CD4-positive, alpha-beta T cell treated with Interleukin-1 beta for 1 hour (primary cell): ENCODE measurements around the gene CLPTM1L.
A peak's percentile ranks its signal among the peaks of the same experiment; 100 is the strongest.

ENCODE experiments used
- DNase-seq, 2 donors: peaks; one replicate each; pipeline ENCODE4 v3.0.0-alpha.2; 2020 to 2022

Gene CLPTM1L

GRCh38 chr5:1344975-1345838 is at the start of gene CLPTM1L:
CLPTM1L (minus strand) TSS chr5:1345099; CDS start chr5:1344841, 258 bp downstream.
- peak; percentile 89 to 90 for DNase-seq

- no peak for DNase-seq
These were observed 48.9 kb upstream of the CLPTM1L start for GRCh38 chr5:1393571-1394501.

DNA sequence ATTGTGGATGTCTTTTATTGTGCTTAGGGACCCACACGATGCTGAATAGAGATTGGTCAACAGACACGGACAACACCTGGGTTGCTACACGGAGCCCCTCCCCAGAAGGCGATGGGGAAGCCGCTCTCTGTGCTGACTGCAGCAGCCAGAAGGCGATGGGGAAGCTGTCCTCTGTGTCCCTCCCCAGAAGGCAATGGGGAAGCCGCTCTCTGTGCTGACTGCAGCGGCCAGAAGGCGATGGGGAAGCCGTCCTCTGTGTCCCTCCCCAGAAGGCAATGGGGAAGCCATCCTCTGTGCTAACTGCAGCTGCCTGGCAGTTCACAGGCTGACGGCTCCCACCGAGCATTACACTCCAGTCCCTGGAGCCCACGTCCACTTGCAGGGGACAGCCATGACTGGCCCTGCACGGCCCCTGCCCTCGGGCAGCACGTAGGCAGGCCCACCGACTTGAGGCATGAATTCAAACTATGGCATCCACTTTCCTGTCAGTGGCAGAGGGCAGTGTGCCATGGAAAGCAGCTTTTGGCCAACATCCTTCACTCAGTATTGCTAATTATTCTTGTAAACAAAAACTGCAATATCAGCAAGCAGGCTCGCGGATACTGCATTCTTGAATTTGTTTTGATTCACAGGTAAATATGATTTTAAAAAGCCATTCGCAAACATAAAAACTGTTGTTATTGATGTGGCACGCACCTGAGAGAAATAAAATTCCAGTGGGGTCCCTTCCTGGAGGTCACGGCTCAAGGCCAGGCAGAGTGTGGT is 48.1 kb upstream of the CLPTM1L start:
- peak in 1 of 2 donors; percentile 39 for DNase-seq

- no peak for DNase-seq
These were observed 47.4 kb upstream of the CLPTM1L start for GRCh38 chr5:1392261-1392660.

GRCh38 chr5:1391691-1392090 is 46.8 kb upstream of the CLPTM1L start:
- DNase-seq, result no peak

- no peak for DNase-seq
These were observed 46.1 kb upstream of the CLPTM1L start for GRCh38 chr5:1390861-1391600.

GRCh38 chr5:1390333-1390732 is 45.4 kb upstream of the CLPTM1L start:
- no peak for DNase-seq

DNA sequence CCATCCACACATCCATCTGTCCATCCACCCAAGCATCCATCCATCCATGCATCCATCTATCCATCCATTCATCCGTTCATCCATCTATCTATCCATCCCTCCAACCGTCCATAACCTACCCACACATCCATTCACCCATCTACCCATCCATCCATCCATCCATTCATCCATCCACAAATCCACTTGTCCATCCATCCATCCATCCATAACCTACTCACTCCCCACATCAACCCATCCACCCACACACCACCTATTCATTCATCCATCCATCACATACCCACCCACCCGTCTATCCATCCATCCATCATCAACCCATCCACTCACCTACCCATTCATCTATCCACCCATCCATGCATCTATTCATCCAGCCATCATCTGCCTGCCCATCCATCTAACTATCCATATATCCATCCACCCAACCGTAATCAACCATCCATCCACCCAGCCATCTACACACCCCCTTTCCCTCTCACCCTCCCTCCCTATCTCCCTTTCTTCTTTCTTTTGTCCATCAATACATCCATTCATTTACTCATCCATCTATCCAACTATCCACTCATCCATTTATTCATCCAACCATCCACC is 43.6 kb upstream of the CLPTM1L start:
- no peak for DNase-seq

GRCh38 chr5:1387876-1388275 is 43.0 kb upstream of the CLPTM1L start:
- no peak for DNase-seq

- no peak for DNase-seq
These were observed 42.3 kb upstream of the CLPTM1L start for GRCh38 chr5:1387059-1387755.

DNA sequence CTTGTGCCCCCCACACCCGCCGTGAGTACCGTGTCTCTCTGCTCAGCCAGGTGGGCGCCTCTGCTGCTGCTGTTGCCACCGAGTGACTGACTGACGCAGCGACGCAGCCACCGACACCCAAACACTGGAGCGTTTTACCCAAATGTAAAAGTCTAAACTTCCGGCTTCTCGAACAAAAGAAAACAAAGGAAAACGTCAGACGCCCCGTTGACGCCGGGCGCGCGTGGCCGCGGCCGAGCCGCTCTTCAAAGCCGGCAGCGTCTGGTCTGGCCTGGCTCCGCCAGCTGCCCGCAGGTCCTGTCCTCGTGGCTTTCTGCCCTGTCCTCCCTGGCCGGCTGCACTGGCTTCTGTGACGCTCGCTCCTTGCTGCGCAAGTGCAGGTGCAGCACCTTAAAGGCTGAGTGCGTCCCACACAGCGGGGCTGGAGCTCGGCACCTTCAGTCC is 41.4 kb upstream of the CLPTM1L start:
- peak; percentile 79 to 82 for DNase-seq

GRCh38 chr5:1385395-1386273 is 40.7 kb upstream of the CLPTM1L start:
- DNase-seq, result peak; percentile 86

- no peak for DNase-seq
These were observed 39.6 kb upstream of the CLPTM1L start for GRCh38 chr5:1384521-1384920.

- no peak for DNase-seq
These were observed 39.0 kb upstream of the CLPTM1L start for GRCh38 chr5:1383886-1384401.

DNA sequence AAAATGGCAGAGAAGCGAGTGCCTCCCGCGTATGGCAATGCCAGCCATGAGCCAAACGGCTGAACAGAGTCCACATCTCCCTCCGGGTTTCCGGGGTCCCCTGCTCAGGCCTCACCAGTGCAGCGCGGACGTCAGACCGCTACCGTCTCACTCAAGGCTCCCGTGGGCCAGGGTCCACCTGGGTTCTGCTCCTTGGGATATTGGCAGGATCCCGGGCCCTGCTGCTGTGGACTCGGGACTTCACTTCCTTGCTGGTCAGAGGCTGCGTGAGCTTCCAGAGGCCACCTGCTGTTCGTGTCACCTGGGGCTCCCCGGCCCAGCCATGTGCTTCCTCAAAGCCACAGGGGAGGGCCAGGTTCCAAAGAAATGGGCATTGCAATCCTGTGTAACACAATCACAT is 38.4 kb upstream of the CLPTM1L start:
- no peak for DNase-seq

DNA sequence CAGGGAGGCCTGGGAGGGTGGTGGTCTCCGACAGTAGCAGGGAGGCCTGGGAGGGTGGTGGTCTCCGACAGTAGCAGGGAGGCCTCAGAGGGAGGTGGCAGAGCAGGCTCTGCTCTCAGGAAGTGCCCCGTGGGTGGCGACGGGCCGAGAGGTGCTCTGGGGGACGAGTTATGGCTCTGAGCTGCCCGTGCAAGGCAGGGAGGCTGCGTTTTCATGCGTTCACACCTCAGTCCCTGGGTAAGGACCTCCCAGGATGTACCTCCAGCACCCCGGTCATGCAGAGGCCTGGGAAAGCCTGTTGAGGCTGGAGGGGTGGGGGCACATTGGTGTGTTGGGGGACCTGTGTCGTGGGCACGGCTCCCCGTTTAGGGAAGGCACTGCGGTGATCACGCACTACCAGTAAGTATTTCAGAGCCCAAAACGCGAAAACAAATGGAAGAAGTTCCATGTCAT is 37.4 kb upstream of the CLPTM1L start:
- no peak for DNase-seq

- DNase-seq, result no peak
These were observed 36.7 kb upstream of the CLPTM1L start for GRCh38 chr5:1381370-1382247.

DNA sequence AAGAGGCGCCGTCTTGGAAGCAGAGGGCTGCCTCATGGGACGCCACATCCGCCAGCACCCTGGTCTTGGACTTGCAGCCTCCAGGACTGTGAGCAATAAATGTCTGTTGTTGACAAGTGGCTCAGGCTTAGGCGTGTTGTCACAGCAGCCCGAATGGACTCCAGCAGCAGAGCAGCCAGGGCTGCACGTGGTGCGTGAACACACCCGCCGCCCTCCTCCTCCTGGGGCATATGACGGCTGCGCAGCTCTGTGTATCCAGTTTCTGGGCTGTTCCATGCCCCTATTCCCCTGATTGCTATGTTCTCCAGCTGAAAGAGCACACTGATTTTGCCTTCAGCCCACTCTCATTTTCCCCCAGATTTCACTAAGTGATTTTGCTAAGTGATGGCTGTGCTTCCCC is 36.0 kb upstream of the CLPTM1L start:
- DNase-seq, result no peak
